K562 (cell line): ENCODE data around the gene CYFIP2. TPM values are rescaled to one million over a fixed set of nuclear protein-coding genes. Genes with fewer than 3 reads are reported as not detected.
A peak's percentile ranks its signal among the peaks of the same experiment; 100 is the strongest.

ENCODE experiments used
- ATAC-seq: fragments of 200-7000 bp; cut with Tn5 transposase; 3 replicates; pipeline ENCODE4 v1.9.1; 2020; ENCODE audit warnings: moderate library complexity
- BruUV-seq: library from RNA; stranded (reverse); fragments of 400-500 nt; replicated peaks from 2 replicates; lab custom pipeline; 2021; lab: Mats Ljungman, UMichigan
- CTCF ChIA-PET: fragments of 300-600 bp; formaldehyde crosslinking; extraction: SDS; loops from one replicate; lab custom pipeline; 2021; ENCODE audit warnings: low intra/inter-chr PET ratio; lab: Yijun Ruan, JAX
- POLR2A ChIA-PET: fragments of 300-600, 350-650 bp; sonication (Branson Sonifier 250); formaldehyde crosslinking; extraction: SDS; loops from one replicate; lab custom pipeline; 2021; ENCODE audit warnings: antibody characterized with exemption, inconsistent platforms; lab: Yijun Ruan, JAX
- DNase-seq, 4 experiments: peaks; one replicate each; pipeline versions ENCODE4 v3.0.0 to v3.0.0-alpha.2; 2011 to 2018; ENCODE audit warnings: low spot score in 3 of 4, mixed read lengths in 3 of 4; ENCODE audit errors: extremely low read depth in 1 of 4
- FAIRE-seq: peaks from 2 replicates; lab custom pipeline; 2011; peaks lifted over from hg19 to GRCh38; lab: Jason Lieb, UNC
- H2AFZ ChIP-seq: 2 replicates; pipeline ENCODE4 v1.6.0; 2011; ENCODE audit warnings: low read depth, low read length, control low read depth, inconsistent platforms
- H3K27ac ChIP-seq: fragments of 200-600 bp; 3 replicates; pipeline ENCODE4 v1.8.0; 2011; ENCODE audit warnings: low read depth, mild to moderate bottlenecking, control low read depth, inconsistent platforms, low read length, moderate library complexity, mixed read lengths; ENCODE audit errors: extremely low read depth
- H3K27me3 ChIP-seq, 2 experiments: fragments of 300-600 bp in 1 of 2; 2 replicates in 1 of 2; 3 replicates in 1 of 2; pipeline versions ENCODE4 v1.6.0 to v1.8.0; 2011; ENCODE audit warnings: inconsistent platforms in 2 of 2, low read length in 2 of 2, mild to moderate bottlenecking in 1 of 2, mixed read lengths in 1 of 2, moderate library complexity in 1 of 2; ENCODE audit not compliant: control insufficient read depth in 2 of 2, insufficient read depth in 2 of 2
- H3K36me3 ChIP-seq: fragments of 300-600 bp; 3 replicates; pipeline ENCODE4 v1.8.0; 2011; ENCODE audit warnings: mild to moderate bottlenecking, low read length, inconsistent platforms; ENCODE audit not compliant: control insufficient read depth, insufficient read depth
- H3K4me1 ChIP-seq, 2 experiments: fragments of 200-600 bp in 1 of 2; replicated peaks in 1 of 2; 2 replicates in 1 of 2; 3 replicates in 1 of 2; pipeline versions ENCODE4 v1.5.1 to v1.8.0; 2011; ENCODE audit warnings: inconsistent platforms in 2 of 2, low read length in 2 of 2, mild to moderate bottlenecking in 1 of 2, mixed read lengths in 1 of 2, moderate library complexity in 1 of 2; ENCODE audit not compliant: control insufficient read depth in 2 of 2, insufficient read depth in 2 of 2
- H3K4me2 ChIP-seq: 2 replicates; pipeline ENCODE4 v1.6.1; 2011; ENCODE audit warnings: low read length, control low read depth, inconsistent platforms, mixed read lengths; ENCODE audit not compliant: insufficient read depth
- H3K4me3 ChIP-seq: fragments of 200-600 bp; sonication (generic), shearing (Covaris generic); 2 replicates; pipeline ENCODE4 v1.5.1; 2016; ENCODE audit warnings: control low read depth, inconsistent platforms
- H3K79me2 ChIP-seq: fragments of 200-600 bp; 3 replicates; pipeline ENCODE4 v1.8.0; 2011; ENCODE audit warnings: low read length, inconsistent platforms; ENCODE audit not compliant: control insufficient read depth, insufficient read depth
- H3K9ac ChIP-seq, 2 experiments: 2 replicates each; pipeline versions ENCODE4 v1.6.0 to v1.6.1; 2011; ENCODE audit warnings: low read depth in 2 of 2, low read length in 2 of 2, control low read depth in 1 of 2, inconsistent platforms in 1 of 2, mild to moderate bottlenecking in 1 of 2, mixed read lengths in 1 of 2; ENCODE audit not compliant: insufficient read depth in 1 of 2
- H3K9me1 ChIP-seq: one replicate; pipeline ENCODE4 v1.6.0; 2011; ENCODE audit warnings: inconsistent platforms, mild to moderate bottlenecking, low read length, moderate library complexity; ENCODE audit not compliant: control insufficient read depth, insufficient read depth
- H3K9me3 ChIP-seq: replicated peaks from 2 replicates; pipeline ENCODE4 v1.5.1; 2011; ENCODE audit warnings: low read depth, low read length, inconsistent platforms; ENCODE audit not compliant: control insufficient read depth, insufficient read depth
- H4K20me1 ChIP-seq: replicated peaks from 2 replicates; pipeline ENCODE4 v1.6.1; 2011; ENCODE audit warnings: low read length, inconsistent platforms, mixed read lengths; ENCODE audit not compliant: control insufficient read depth, insufficient read depth
- ATF3 ChIP-seq, 2 experiments: fragments of 450-650 bp in 1 of 2; sonication (generic) in 1 of 2; formaldehyde crosslinking in 1 of 2; IDR thresholded peaks in 1 of 2; conservative IDR thresholded peaks in 1 of 2; 2 replicates each; pipeline versions ENCODE4 v1.6.1 to v1.8.1; 2016 to 2023; ENCODE audit warnings: mild to moderate bottlenecking in 2 of 2, moderate library complexity in 2 of 2, inconsistent platforms in 1 of 2, missing genetic modification reagents in 1 of 2
- BRD9 ChIP-seq: fragments of 450-650 bp; IDR thresholded peaks from 2 replicates; pipeline ENCODE4 v1.6.1; 2018; ENCODE audit warnings: low read depth; ENCODE audit not compliant: partially characterized antibody
- EGR1 ChIP-seq: fragments of 450-650 bp; conservative IDR thresholded peaks from 2 replicates; pipeline ENCODE4 v1.6.1; 2017; ENCODE audit warnings: mild to moderate bottlenecking
- TBL1XR1 ChIP-seq, 2 experiments: IDR thresholded peaks; 2 replicates each; pipeline ENCODE4 v1.6.1; 2012; ENCODE audit warnings: improper control_type of control experiment in 2 of 2, low read length in 2 of 2, mild to moderate bottlenecking in 1 of 2
- TBP ChIP-seq: optimal IDR thresholded peaks from 2 replicates; pipeline ENCODE3; 2011; ENCODE audit warnings: low read depth, low read length, improper control_type of control experiment
- WGBS: fragments of 100-300 bp; shearing (Covaris generic); methylation state at CpG from one replicate; pipeline ENCODE4 v1.1.6; 2016; ENCODE audit warnings: low coverage, mixed read lengths; ENCODE audit not compliant: insufficient coverage; ENCODE audit errors: missing lambda C conversion rate; 5-methylcytosine and 5-hydroxymethylcytosine counted together
- in situ Hi-C: fragments of 300-500 bp; cut with MboI; formaldehyde crosslinking; loops from 4 replicates; pipeline ENCODE4 v1.15.0; 2018; ENCODE audit warnings: inconsistent platforms, mixed read lengths
- intact Hi-C: fragments of 100-400 bp; cut with micrococcal nuclease; formaldehyde crosslinking; loops from 2 replicates; pipeline ENCODE4 v1.14.2; 2022
- polyA plus RNA-seq, 8 experiments: library from polyadenylated mRNA; depleted of rRNA in 4 of 8; stranded (reverse) in 5 of 8; unstranded in 3 of 8; fragments of >200 nt; fragmentation: Nextera tagmentation in 2 of 8; fragmentation: Illumina TruSeq in 1 of 8; extraction: Ambion mirVana in 2 of 8; extraction: Trizol in 1 of 8; gene quantifications; 2 replicates each; pipeline versions ENCODE4 v1.2.1 to v1.2.3, GENCODE V29; 2011 to 2014; ENCODE audit warnings: inconsistent platforms in 1 of 8, missing spikeins in 1 of 8
- total RNA-seq, 7 experiments: library from RNA; depleted of rRNA in 6 of 7; stranded (reverse); fragments of >200 nt in 6 of 7; fragmentation: Illumina TruSeq in 2 of 7; extraction: Trizol in 2 of 7; gene quantifications; 2 replicates each; pipeline versions ENCODE4 v1.2.1 to v1.2.3, GENCODE V29; 2011 to 2021; ENCODE audit warnings: low replicate concordance in 1 of 7
- TF ChIP-seq, protein P1 (sequence below): fragments of 450-650 bp; formaldehyde crosslinking; IDR thresholded peaks from 2 replicates; pipeline ENCODE4 v1.4.0; 2020; ENCODE audit warnings: mild to moderate bottlenecking, moderate library complexity
- TF ChIP-seq, protein P2 (sequence below): fragments of 250-450 bp; sonication (Bioruptor Pico); IDR thresholded peaks from 2 replicates; pipeline ENCODE4 v1.5.0; 2021; ENCODE audit warnings: mild to moderate bottlenecking, moderate library complexity
- TF ChIP-seq, protein P3 (sequence below): fragments of 450-650 bp; IDR thresholded peaks from 2 replicates; pipeline ENCODE4 v1.6.1; 2018; ENCODE audit warnings: mild to moderate bottlenecking, low read depth; ENCODE audit not compliant: partially characterized antibody

Gene CYFIP2
- total and polyA plus RNA-seq, 9 of the 15 experiments (the other 6 are each of a cell fraction or from before 2014, with no cell fraction given): 0.76 to 2.9 (median 1.4) TPM; not detected in 1

- TF ChIP-seq ATF3 (IDR thresholded peaks at IDR 0.05) (peak; percentile 8; the same call in 1 of the 2 replicates), ATF3 (CRISPR knock-in tag; conservative IDR thresholded peaks at IDR 0.05) (no peak), TBP (no peak), EGR1 (peak; percentile 28; the same call in 1 of the 2 replicates), BRD9 (no peak)
Observed at GRCh38 chr5:157217289-157218024, 48.5 kb upstream of the CYFIP2 start (continued).

DNA sequence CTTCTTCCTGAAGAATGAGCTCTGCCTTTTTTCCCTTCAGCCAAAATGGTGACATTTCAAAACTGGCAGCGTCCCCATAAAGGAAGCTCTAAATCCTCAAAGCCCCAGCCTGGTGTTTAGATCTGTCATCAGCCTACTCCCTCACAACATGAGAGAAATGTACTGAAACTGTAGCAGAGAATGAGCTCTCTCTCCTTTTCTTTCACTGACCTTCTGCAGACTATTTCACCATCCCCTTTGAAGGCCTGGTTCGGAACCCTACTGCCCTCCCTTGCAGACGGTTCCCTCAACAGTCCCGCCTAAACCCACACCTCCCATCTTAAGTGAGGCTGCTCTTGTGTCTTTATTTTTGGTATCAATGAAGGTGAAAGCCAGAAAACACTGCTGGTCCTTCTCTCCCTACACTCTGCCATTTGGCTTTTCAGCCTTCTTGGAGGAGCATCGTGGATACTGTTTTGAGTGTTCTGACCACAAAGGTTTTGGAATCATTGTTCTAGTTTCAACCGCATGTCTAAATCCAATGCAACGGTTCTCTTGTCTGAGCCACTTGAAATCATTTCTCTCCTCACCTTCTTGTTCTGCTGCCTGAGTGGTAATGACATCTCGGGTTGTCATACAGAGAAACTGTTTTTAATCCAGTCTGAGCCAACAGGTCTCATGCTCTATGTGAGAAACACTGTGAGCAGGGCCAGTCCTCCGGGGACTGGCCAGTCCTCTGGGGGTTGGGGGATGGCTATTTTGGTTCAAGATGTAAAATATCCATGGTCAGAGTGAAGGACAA, 46.2 kb upstream of the CYFIP2 start:
- in situ Hi-C loops: no loop called here
- BruUV-seq: no TSS peak
- 1% methylated on average over 9 of the region's 9 CpGs for WGBS
- Histone ChIP-seq H3K9me3 (no peaks in the 10 kb centered on the region), H3K9me1 (no peaks in the 10 kb centered on the region), H3K79me2 (no peaks in the 10 kb centered on the region), H3K4me2 (no peak overlapping the region), H3K4me3 (no peak overlapping the region), H3K27me3 (no peaks in the 10 kb centered on the region), H3K4me1 (no peaks in the 10 kb centered on the region; a peak in 1 of 5 replicates), H3K9ac (no peak overlapping the region), H2AFZ (no peak overlapping the region), H4K20me1 (no peaks in the 10 kb centered on the region), H3K27ac (no peak overlapping the region), H3K36me3 (no peaks in the 10 kb centered on the region)
- ChIA-PET POLR2A (no interaction called here), CTCF (no interaction called here)
- intact Hi-C loops: no loop called here
- DNase-seq: no peak
- no peak for FAIRE-seq
- no peak for ATAC-seq
- TF ChIP-seq, protein P1, sequence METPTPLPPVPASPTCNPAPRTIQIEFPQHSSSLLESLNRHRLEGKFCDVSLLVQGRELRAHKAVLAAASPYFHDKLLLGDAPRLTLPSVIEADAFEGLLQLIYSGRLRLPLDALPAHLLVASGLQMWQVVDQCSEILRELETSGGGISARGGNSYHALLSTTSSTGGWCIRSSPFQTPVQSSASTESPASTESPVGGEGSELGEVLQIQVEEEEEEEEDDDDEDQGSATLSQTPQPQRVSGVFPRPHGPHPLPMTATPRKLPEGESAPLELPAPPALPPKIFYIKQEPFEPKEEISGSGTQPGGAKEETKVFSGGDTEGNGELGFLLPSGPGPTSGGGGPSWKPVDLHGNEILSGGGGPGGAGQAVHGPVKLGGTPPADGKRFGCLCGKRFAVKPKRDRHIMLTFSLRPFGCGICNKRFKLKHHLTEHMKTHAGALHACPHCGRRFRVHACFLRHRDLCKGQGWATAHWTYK (CRISPR knock-in tag): no peak
- TF ChIP-seq, protein P2, sequence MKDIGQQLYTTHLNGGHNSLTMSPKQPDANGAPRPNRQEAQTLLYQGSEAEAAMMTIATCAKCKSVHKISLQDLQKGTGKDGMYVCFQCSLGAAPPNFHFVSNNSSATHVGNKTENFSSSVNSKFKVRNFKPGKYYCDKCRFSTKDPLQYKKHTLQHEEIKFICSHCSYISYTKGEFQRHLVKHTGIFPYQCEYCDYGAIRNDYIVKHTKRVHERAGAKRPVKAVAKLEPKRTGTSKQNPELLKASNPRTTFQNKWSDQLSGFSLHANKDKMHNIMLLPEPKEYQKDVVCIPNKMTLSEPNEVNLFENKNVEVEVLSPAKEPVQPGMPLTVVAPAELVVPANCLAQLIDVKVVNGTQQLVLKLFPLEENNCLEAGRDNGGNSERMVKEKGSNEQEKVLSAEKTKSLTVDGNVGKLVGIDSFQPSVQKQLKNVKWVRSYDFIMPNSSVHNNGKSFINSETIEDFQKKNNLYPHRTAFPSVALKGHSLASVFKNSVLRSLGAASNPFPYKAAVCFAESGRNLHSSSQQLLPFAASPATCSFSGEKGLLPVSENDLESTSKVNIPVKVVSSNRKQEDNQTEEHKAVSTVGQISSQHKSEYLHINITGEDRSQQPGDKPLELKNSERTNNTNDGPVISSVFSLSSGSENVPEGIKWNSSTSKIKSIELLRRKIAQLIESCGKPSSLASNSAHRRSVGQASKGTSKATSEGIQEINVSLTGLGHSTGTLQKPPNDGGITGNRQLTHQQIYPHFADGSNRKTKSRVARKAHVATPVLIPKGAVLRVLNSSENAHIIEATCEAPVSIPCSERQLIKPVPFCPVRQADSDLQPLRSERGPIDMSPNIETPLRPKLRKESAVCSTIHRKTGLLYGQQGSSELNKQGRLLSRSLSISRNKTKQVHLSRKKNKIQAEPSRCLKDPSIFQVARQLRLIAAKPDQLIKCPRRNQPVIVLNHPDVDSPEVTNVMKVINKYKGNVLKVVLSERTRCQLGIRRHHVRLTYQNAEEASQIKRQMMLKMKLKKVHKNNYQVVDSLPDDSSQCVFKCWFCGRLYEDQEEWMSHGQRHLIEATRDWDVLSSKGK: no peak
- no peak for TF ChIP-seq TBL1XR1 (IDR thresholded peaks at IDR 0.05; ENCODE audit: low read length in 2 of 2)
- TF ChIP-seq, protein P3, sequence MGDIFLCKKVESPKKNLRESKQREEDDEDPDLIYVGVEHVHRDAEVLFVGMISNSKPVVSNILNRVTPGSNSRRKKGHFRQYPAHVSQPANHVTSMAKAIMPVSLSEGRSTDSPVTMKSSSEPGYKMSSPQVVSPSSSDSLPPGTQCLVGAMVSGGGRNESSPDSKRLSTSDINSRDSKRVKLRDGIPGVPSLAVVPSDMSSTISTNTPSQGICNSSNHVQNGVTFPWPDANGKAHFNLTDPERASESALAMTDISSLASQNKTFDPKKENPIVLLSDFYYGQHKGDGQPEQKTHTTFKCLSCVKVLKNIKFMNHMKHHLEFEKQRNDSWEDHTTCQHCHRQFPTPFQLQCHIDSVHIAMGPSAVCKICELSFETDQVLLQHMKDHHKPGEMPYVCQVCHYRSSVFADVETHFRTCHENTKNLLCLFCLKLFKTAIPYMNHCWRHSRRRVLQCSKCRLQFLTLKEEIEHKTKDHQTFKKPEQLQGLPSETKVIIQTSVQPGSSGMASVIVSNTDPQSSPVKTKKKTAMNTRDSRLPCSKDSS: no peak
